ENCODE data around the gene PBX3. TPM values are rescaled to one million over a fixed set of nuclear protein-coding genes. Genes with fewer than 3 reads are reported as not detected.

PBX3 gene
- total RNA-seq, 1 experiment from 2014 or later = 46.0 TPM

DNA sequence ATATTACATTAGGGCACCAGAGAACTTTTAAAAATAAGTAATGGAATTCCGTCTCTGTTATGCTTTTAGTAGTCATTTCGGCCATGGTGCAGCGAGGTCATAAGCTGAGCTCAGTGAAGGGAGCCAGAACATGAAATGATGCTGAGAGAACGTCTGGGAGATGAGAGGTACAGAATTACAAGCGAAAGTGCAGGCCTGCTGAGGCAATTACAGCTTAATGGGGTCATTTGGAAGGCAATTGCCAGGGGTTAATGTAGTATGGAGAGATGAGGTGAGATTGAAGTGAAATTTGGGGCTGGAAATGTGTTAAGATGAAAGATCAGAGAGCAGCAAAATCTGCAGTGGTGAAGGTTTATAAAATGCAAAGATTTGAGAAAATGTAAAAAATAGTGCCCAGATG lies 96.5 kb downstream of the PBX3 start:
- TF ChIP-seq, protein P1, sequence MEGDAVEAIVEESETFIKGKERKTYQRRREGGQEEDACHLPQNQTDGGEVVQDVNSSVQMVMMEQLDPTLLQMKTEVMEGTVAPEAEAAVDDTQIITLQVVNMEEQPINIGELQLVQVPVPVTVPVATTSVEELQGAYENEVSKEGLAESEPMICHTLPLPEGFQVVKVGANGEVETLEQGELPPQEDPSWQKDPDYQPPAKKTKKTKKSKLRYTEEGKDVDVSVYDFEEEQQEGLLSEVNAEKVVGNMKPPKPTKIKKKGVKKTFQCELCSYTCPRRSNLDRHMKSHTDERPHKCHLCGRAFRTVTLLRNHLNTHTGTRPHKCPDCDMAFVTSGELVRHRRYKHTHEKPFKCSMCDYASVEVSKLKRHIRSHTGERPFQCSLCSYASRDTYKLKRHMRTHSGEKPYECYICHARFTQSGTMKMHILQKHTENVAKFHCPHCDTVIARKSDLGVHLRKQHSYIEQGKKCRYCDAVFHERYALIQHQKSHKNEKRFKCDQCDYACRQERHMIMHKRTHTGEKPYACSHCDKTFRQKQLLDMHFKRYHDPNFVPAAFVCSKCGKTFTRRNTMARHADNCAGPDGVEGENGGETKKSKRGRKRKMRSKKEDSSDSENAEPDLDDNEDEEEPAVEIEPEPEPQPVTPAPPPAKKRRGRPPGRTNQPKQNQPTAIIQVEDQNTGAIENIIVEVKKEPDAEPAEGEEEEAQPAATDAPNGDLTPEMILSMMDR (conservative IDR thresholded peaks at IDR 0.05) = no peak
- Mint-ChIP-seq H3K4me1 (peaks cover 35 to 40% of the 10 kb centered on the region in 2 experiments), H3K36me3 (ENCODE audit: insufficient read depth in 1 of 3, low read depth in 3 of 3) (peaks cover 3 to 10% (median 6%) of the 10 kb centered on the region in 3 experiments; a peak in 5 of 7 replicates), H3K27me3 (ENCODE audit: low read depth) (no peaks in the 10 kb centered on the region), H3K27ac (peak overlapping the region in 2 of 3 experiments; percentile 36 to 65; a peak in 4 of 7 replicates), H3K9me3 (no peaks in the 10 kb centered on the region), H3K4me3 (no peak overlapping the region; a peak in 1 of 5 replicates)
- Histone ChIP-seq H3K18ac (ENCODE audit: insufficient read length, low read depth, low read length) (no peak overlapping the region), H3K4ac (ENCODE audit: low read depth, low read length) (no peak overlapping the region), H2BK15ac (ENCODE audit: low read depth, low read length) (no peak overlapping the region), H3K79me1 (ENCODE audit: insufficient read depth, low read depth, low read length, poor library complexity, severe bottlenecking) (no peaks in the 10 kb centered on the region), H4K5ac (ENCODE audit: insufficient read length, low read depth, low read length) (no peak overlapping the region), H2AFZ (ENCODE audit: low read length) (no peak overlapping the region), H4K20me1 (ENCODE audit: control insufficient read depth, insufficient read depth, insufficient read length) (no peaks in the 10 kb centered on the region), H3K4me1 (ENCODE audit: insufficient read depth, low read length) (peaks cover 2% of the 10 kb centered on the region; the same call in 1 of the 2 replicates), H2BK20ac (ENCODE audit: low read depth, low read length, poor library complexity, severe bottlenecking) (no peak overlapping the region), H3K14ac (ENCODE audit: insufficient read depth, low read length) (no peak overlapping the region), H3K9ac (ENCODE audit: extremely low read depth, insufficient read length, low read length) (no peak overlapping the region), H3K4me2 (ENCODE audit: insufficient read depth, insufficient read length, low read length) (no peak overlapping the region), H3K79me2 (ENCODE audit: insufficient read depth, low read length) (peaks cover 3% of the 10 kb centered on the region; the same call in 1 of the 2 replicates), H2BK5ac (ENCODE audit: insufficient read length, low read length) (no peak overlapping the region), H3K23me2 (ENCODE audit: insufficient read length, low read depth, low read length, poor library complexity, severe bottlenecking) (no peaks in the 10 kb centered on the region), H3K27ac (ENCODE audit: insufficient read length, low read depth, low read length) (no peak overlapping the region), H2BK12ac (ENCODE audit: insufficient read length, low read depth, low read length) (no peak overlapping the region), H2BK120ac (ENCODE audit: low read depth, low read length, poor library complexity, severe bottlenecking) (no peak overlapping the region), H4K8ac (replicated peaks; ENCODE audit: insufficient read length, low read depth, low read length) (no peak overlapping the region), H2AK5ac (ENCODE audit: insufficient read length, low read length) (no peak overlapping the region), H3T11ph (ENCODE audit: low read length) (no peak overlapping the region), H3K27me3 (ENCODE audit: insufficient read depth, low read length) (no peaks in the 10 kb centered on the region), H4K91ac (ENCODE audit: insufficient read length, low read depth, low read length) (no peak overlapping the region), H3K56ac (ENCODE audit: insufficient read length, low read depth, low read length) (no peak overlapping the region), H3K23ac (ENCODE audit: insufficient read length, low read depth, low read length) (no peak overlapping the region), H3K9me3 (ENCODE audit: control insufficient read depth, low read depth, low read length) (no peaks in the 10 kb centered on the region)
- no CpG with 5 or more reads among the region's 5 CpGs for WGBS (ENCODE audit: extremely low coverage, insufficient read length, low lambda C conversion rate)
- DNase-seq = no peak
